GM06990 (cell line): Measurements from ENCODE around the gene CNNM2.

Experiments
- DNase-seq: peaks from one replicate; pipeline ENCODE4 v3.0.0-alpha.2; 2011; ENCODE audit not compliant: insufficient read length; ENCODE audit errors: extremely low read depth
- H3K27me3 ChIP-seq: replicated peaks from 2 replicates; pipeline ENCODE4 v1.6.0; 2011; ENCODE audit warnings: low read length; ENCODE audit not compliant: control insufficient read depth, insufficient read depth
- H3K36me3 ChIP-seq: 2 replicates; pipeline ENCODE4 v1.5.1; 2011; ENCODE audit warnings: low read length; ENCODE audit not compliant: control insufficient read depth, insufficient read depth
- H3K4me3 ChIP-seq: replicated peaks from 2 replicates; pipeline ENCODE4 v1.5.1; 2011; ENCODE audit warnings: low read depth, mild to moderate bottlenecking, control low read depth, low read length
- CTCF ChIP-seq: IDR thresholded peaks from 2 replicates; pipeline ENCODE4 v1.5.1; 2011; ENCODE audit warnings: low read length, control low read depth, mild to moderate bottlenecking, inconsistent platforms; ENCODE audit not compliant: insufficient read depth, poor library complexity, severe bottlenecking

Gene CNNM2

GRCh38 chr10:103117247-103117646 is 199.2 kb downstream of the CNNM2 start:
- no peaks in the 10 kb centered on the region for H3K36me3 ChIP-seq
- no peak for DNase-seq
- H3K27me3 ChIP-seq, result no peaks in the 10 kb centered on the region
- H3K4me3 ChIP-seq, result no peak overlapping the region
- no peak for TF ChIP-seq CTCF

- H3K36me3 ChIP-seq, result no peaks in the 10 kb centered on the region
- no peak for TF ChIP-seq CTCF
- H3K27me3 ChIP-seq, result no peaks in the 10 kb centered on the region
- DNase-seq, result no peak
- H3K4me3 ChIP-seq, result no peak overlapping the region
These were observed 202.5 kb downstream of the CNNM2 start for GRCh38 chr10:103120546-103120945.

- no peak overlapping the region for H3K4me3 ChIP-seq
- TF ChIP-seq CTCF, result no peak
- no peaks in the 10 kb centered on the region for H3K27me3 ChIP-seq
- H3K36me3 ChIP-seq, result no peaks in the 10 kb centered on the region
- no peak for DNase-seq
These were observed 203.1 kb downstream of the CNNM2 start for GRCh38 chr10:103120977-103121735.

GRCh38 chr10:103123282-103124024 is 205.4 kb downstream of the CNNM2 start:
- Histone ChIP-seq H3K27me3 (no peaks in the 10 kb centered on the region), H3K36me3 (no peaks in the 10 kb centered on the region; the same call in 1 of the 2 replicates), H3K4me3 (no peak overlapping the region)
- DNase-seq, result no peak
- no peak for TF ChIP-seq CTCF

- TF ChIP-seq CTCF, result no peak
- DNase-seq, result no peak
- Histone ChIP-seq H3K27me3 (no peaks in the 10 kb centered on the region), H3K4me3 (no peak overlapping the region), H3K36me3 (no peaks in the 10 kb centered on the region; the same call in 1 of the 2 replicates)
These were observed 206.5 kb downstream of the CNNM2 start for GRCh38 chr10:103124420-103125096.
